Fibroblast of mammary gland (primary cell): ENCODE data around the gene MED15.
"Not testable (repeated sequence)": the region's sequence is repeated elsewhere in the genome, so short reads cannot be mapped to it uniquely, and the experiment has no call there.

ENCODE experiments used
- DNase-seq: peaks from one replicate; pipeline ENCODE4 v3.0.0-alpha.2; 2010; ENCODE audit warnings: low read depth
- H3K4me3 ChIP-seq: 2 replicates; pipeline ENCODE4 v1.5.1; 2011; ENCODE audit warnings: low read depth, mild to moderate bottlenecking, low read length, moderate library complexity; ENCODE audit not compliant: control insufficient read depth
- TF ChIP-seq, protein P1 (sequence below): conservative IDR thresholded peaks from 2 replicates; pipeline ENCODE4 v1.5.1; 2011; ENCODE audit warnings: low read depth, low read length, inconsistent platforms; ENCODE audit not compliant: control insufficient read depth, insufficient read depth

The MED15 gene

GRCh38 chr22:20494978-20495860 lies 12.2 kb upstream of the MED15 start, which contains the start of gene KLHL22:
Gene KLHL22 (minus strand): TSS chr22:20495795. CDS start chr22:20489211, 6,584 bp downstream.
- DNase-seq: peak; percentile 26
- TF ChIP-seq, protein P1, sequence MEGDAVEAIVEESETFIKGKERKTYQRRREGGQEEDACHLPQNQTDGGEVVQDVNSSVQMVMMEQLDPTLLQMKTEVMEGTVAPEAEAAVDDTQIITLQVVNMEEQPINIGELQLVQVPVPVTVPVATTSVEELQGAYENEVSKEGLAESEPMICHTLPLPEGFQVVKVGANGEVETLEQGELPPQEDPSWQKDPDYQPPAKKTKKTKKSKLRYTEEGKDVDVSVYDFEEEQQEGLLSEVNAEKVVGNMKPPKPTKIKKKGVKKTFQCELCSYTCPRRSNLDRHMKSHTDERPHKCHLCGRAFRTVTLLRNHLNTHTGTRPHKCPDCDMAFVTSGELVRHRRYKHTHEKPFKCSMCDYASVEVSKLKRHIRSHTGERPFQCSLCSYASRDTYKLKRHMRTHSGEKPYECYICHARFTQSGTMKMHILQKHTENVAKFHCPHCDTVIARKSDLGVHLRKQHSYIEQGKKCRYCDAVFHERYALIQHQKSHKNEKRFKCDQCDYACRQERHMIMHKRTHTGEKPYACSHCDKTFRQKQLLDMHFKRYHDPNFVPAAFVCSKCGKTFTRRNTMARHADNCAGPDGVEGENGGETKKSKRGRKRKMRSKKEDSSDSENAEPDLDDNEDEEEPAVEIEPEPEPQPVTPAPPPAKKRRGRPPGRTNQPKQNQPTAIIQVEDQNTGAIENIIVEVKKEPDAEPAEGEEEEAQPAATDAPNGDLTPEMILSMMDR: no peak

GRCh38 chr22:20495861-20496681 lies 11.3 kb upstream of the MED15 start:
- DNase-seq: peak; percentile 80
- H3K4me3 ChIP-seq: peak overlapping the region; percentile 71
- TF ChIP-seq, protein P1: peak; percentile 79

More at GRCh38 chr22:20494978-20495860, 12.2 kb upstream of the MED15 start, which contains the start of gene KLHL22:
- H3K4me3 ChIP-seq: peak within 1 kb of the TSS; percentile 71

DNA sequence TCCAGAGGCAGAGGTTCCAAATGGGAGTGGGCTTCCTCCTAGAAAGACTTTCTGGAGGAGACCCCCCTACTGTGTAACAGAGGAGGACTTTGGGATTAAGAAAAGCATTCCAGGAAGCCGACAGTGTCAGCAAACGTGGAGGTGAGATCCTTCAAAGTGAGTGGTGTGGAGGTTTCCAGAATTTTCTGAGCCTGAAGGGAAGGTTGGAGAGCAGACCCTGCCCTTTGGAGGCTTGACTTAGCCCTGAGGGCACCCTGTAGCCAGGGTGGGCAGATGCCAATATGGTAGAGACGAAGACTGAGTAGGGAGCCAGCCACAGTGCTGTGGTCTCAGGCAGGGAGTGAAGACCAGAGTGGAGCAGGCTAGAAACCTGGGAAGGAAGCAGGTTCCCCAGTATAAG lies 10.0 kb upstream of the MED15 start:
- TF ChIP-seq, protein P1: no peak
- no peak overlapping the region for H3K4me3 ChIP-seq
- no peak for DNase-seq

- H3K4me3 ChIP-seq: no peak overlapping the region
- DNase-seq: no peak
- TF ChIP-seq, protein P1: no peak
These were observed 8.5 kb upstream of the MED15 start for GRCh38 chr22:20498913-20499312.

GRCh38 chr22:20499769-20500168 lies 7.6 kb upstream of the MED15 start:
- DNase-seq: no peak
- TF ChIP-seq, protein P1: no peak
- no peak overlapping the region for H3K4me3 ChIP-seq

- TF ChIP-seq, protein P1: no peak
- DNase-seq: no peak
- H3K4me3 ChIP-seq: no peak overlapping the region
These were observed 3.6 kb upstream of the MED15 start for GRCh38 chr22:20503816-20504215.

- not testable (repeated sequence) for H3K4me3 ChIP-seq
- peak; percentile 62 for DNase-seq
These were observed 3.0 kb upstream of the MED15 start for GRCh38 chr22:20504293-20504922.
